Adrenal gland (tissue), 5 donors: ENCODE measurements around the gene MARCHF10.

Experiments
- POLR2A ChIP-seq, 2 donors: fragments of 450-650 bp; IDR thresholded peaks; one replicate each; pipeline ENCODE4 v1.6.1; 2017; ENCODE audit warnings: antibody characterized with exemption in 2 of 2, mild to moderate bottlenecking in 2 of 2, moderate library complexity in 1 of 2
- TF ChIP-seq, protein P1 (sequence below), 6 experiments: fragments of 450-650 bp in 4 of 6; fragments of 200-600 bp in 2 of 6; sonication (generic) in 1 of 6; IDR thresholded peaks; 1 replicate in 5 of 6; 2 replicates in 1 of 6; pipeline versions ENCODE4 v1.5.1 to v1.8.0; 2016 to 2021; ENCODE audit warnings: antibody characterized with exemption in 6 of 6, mild to moderate bottlenecking in 2 of 6, moderate library complexity in 1 of 6
- donor health status: DM: no; HTN: no; CAD: no.

DNA sequence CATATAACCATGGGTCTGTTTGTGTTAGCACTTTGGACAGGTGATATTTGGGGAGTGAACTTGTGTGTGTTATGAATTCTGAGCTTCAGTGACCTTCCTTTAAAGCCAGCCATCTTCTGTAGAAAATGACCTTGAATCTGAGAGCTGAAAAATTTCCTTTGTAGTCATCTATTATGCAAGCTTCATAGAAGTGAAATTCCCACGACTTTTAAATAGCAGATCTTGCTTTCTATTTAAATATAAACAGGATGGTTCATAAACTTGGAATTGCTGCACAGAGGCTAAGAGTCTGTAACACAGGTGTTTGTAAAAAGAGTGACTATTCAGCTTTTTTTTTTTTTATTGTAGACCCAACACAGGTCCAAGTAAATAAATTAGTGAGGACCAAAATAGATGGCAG, 85.5 kb downstream of the MARCHF10 start:
- TF ChIP-seq, protein P1, sequence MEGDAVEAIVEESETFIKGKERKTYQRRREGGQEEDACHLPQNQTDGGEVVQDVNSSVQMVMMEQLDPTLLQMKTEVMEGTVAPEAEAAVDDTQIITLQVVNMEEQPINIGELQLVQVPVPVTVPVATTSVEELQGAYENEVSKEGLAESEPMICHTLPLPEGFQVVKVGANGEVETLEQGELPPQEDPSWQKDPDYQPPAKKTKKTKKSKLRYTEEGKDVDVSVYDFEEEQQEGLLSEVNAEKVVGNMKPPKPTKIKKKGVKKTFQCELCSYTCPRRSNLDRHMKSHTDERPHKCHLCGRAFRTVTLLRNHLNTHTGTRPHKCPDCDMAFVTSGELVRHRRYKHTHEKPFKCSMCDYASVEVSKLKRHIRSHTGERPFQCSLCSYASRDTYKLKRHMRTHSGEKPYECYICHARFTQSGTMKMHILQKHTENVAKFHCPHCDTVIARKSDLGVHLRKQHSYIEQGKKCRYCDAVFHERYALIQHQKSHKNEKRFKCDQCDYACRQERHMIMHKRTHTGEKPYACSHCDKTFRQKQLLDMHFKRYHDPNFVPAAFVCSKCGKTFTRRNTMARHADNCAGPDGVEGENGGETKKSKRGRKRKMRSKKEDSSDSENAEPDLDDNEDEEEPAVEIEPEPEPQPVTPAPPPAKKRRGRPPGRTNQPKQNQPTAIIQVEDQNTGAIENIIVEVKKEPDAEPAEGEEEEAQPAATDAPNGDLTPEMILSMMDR (IDR thresholded peaks at IDR 0.05) = no peak
- no peak for TF ChIP-seq POLR2A (IDR thresholded peaks at IDR 0.05)
